HEK293T (cell line): Measurements from ENCODE around the gene TMEM117.

Source experiments
- FOXM1 ChIP-seq: fragments of 450-650 bp; IDR thresholded peaks from 2 replicates; pipeline ENCODE4 v1.6.1; 2017; ENCODE audit warnings: mild to moderate bottlenecking, borderline replicate concordance
- NFRKB ChIP-seq: fragments of 450-650 bp; IDR thresholded peaks from 2 replicates; pipeline ENCODE4 v1.6.1; 2016; ENCODE audit warnings: mild to moderate bottlenecking, moderate library complexity

DNA sequence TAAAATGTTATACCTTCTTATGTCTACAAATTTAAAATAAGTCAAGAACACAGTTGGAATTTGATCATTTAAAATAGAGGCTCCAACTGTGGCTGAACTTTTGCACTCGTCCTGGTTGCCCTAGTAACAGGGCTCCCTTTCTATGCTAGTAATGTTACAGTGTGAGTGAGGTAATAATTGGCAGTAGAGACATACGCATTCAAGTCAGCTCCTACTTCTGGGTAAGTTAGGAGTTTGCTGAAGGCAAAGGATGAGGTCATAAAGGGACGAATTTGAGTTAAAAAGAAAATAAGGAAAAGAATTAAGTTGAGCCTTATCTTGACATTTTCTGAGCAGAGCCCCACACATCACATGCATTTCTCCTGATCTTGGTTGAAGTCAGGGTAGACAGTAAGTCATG lies 129.1 kb downstream of the TMEM117 start:
- TF ChIP-seq FOXM1 (no peak), NFRKB (no peak)
